Smooth muscle cell of the brain vasculature (primary cell): ENCODE measurements around the gene MOXD1.
"Not testable (repeated sequence)": the region's sequence is repeated elsewhere in the genome, so short reads cannot be mapped to it uniquely, and the experiment has no call there.

Experiments used
- DNase-seq: peaks from one replicate; pipeline ENCODE4 v3.0.0-alpha.2; 2012; ENCODE audit warnings: low read depth, low spot score

MOXD1 gene

GRCh38 chr6:132354517-132355167 lies 46.6 kb downstream of the MOXD1 start:
- no peak for DNase-seq

- DNase-seq = not testable (repeated sequence)
Measured at GRCh38 chr6:132351986-132352385, 49.3 kb downstream of the MOXD1 start.

GRCh38 chr6:132348231-132348630 lies 53.0 kb downstream of the MOXD1 start:
- no peak for DNase-seq

- no peak for DNase-seq
Measured at GRCh38 chr6:132344811-132345210, 56.5 kb downstream of the MOXD1 start.

GRCh38 chr6:132341646-132342045 lies 59.6 kb downstream of the MOXD1 start:
- peak; percentile 28 for DNase-seq

- no peak for DNase-seq
Measured at GRCh38 chr6:132334521-132334885, 66.8 kb downstream of the MOXD1 start.

- DNase-seq = peak; percentile 35
Measured at GRCh38 chr6:132333639-132334520, 67.4 kb downstream of the MOXD1 start.

- no peak for DNase-seq
Measured at GRCh38 chr6:132330759-132331158, 70.5 kb downstream of the MOXD1 start.

GRCh38 chr6:132322398-132322797 lies 78.9 kb downstream of the MOXD1 start:
- no peak for DNase-seq

GRCh38 chr6:132320007-132320406 lies 81.3 kb downstream of the MOXD1 start:
- peak; percentile 33 for DNase-seq

- DNase-seq = no peak
Measured at GRCh38 chr6:132316970-132317369, 84.3 kb downstream of the MOXD1 start.

GRCh38 chr6:132314432-132314831 lies 86.8 kb downstream of the MOXD1 start:
- DNase-seq = no peak

GRCh38 chr6:132310921-132311320 lies 90.4 kb downstream of the MOXD1 start:
- no peak for DNase-seq

GRCh38 chr6:132310151-132310550 lies 91.1 kb downstream of the MOXD1 start:
- DNase-seq = not testable (repeated sequence)

- no peak for DNase-seq
Measured at GRCh38 chr6:132304891-132305305, 96.4 kb downstream of the MOXD1 start.

- no peak for DNase-seq
Measured at GRCh38 chr6:132300323-132300949, 100.8 kb downstream of the MOXD1 start.

GRCh38 chr6:132298344-132298949 lies 102.8 kb downstream of the MOXD1 start:
- DNase-seq = no peak

- no peak for DNase-seq
Measured at GRCh38 chr6:132289756-132290155, 111.5 kb downstream of the MOXD1 start.

- DNase-seq = no peak
Measured at GRCh38 chr6:132287101-132287500, 114.2 kb downstream of the MOXD1 start.

- no peak for DNase-seq
Measured at GRCh38 chr6:132286298-132287019, 114.8 kb downstream of the MOXD1 start.

- DNase-seq = no peak
Measured at GRCh38 chr6:132285004-132285780, 116.1 kb downstream of the MOXD1 start.
